ENCODE results near the gene TTLL10.

The TTLL10 gene
- total RNA-seq = 0 to 0.62 (median 0) reads per million in 4 experiments

DNA sequence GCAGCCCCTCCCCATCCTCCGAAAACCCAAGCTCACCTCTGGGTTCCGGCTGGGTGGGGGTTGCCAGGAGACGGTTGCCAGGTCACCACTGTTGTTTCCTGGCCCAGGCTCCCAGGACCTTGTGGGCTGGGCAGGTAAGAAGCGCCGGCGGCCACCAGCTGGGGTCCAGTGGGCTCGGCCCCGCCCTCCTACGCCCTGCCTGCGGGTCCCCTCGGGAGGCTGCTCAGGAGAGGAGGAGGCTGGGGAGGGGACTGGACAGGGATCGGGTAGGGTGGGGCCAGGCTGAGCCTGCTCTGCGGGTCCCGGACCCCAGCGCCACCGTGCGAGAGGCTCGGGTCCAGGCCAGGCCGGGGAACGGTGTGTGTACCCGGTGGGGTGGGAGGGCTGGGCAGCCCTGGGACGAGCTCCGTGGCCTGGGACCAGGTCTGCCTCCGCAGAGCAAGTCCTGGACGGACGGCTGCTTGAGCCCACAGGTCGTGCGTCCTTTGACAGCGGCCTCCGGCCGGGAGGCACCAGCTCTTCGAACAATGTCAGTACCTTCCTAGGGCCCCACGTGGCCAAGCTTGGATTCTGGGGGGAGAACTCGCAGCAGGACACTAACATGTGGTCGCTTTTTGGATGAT, at the start of gene TTLL10:
TSS of gene TTLL10 (plus strand) at position 88 of the 623 bp plus-strand sequence. CDS start 5,336 bp downstream, outside the sequence.
- DNase-seq = no peak

- DNase-seq = no peak
These were observed 49.2 kb upstream of the TTLL10 start for GRCh38 chr1:1124508-1124785.

DNA sequence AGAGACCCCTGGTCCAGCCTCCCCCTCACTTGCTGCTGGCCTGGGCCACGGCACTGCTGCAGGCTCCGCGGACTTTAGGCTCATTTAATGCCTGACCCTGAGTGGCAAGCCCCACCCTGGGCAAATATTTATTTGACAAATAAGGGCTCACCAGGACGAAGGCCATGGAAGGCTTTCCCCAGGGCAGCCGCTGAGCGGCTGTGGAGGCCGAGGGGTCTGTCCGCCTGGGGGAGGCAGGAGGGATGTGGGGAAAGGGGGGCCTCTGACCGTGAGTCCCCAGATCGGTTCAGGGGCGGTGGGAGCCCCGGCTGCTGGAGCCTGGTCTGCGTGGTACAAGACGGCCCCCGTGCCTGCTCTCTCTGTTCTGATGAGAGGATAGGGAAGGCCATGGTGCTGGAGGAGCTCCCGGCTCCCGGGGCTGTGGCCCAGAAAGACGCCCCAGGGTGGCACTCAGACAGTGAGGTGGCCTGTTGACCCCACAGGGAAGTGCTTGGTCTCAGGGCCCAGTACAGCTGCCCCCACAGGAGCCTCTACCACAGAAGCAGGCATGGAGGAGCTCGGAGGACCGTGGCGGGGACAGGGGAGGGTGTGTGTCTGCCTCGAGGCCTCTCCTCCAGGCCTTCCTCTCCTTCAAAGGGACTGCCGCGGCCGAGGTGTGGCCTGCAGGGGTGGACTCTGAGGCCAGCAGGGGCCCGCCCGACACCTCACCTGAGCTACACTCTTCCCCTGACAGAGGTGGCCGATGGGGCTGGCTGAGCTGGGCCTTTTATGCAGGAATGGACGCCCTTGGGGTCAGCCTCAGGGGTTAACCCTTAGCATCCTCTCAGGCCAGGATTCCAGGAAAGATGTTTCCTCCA, 48.7 kb upstream of the TTLL10 start:
- no peak for DNase-seq

DNA sequence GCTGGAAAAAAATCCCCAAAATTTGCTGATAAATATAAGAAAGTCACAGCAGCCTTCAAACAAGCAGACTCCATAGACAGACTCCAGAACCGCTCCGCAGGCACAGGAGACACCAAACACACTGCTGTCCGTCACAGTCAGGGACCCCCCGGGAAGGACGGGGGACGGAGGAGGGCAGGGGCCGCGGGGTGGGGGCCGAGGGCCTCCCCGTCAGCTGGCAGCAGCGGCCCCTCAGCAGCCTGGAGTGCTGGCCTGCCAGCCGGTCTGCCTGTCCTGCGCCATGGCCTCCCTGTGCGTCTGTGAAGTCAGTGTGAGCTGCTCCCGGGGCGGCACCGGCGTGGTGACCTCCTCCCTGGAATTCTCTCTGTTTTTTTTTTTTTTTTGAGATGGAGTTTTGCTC, 47.7 kb upstream of the TTLL10 start:
- no peak for DNase-seq

- no peak for DNase-seq
These were observed 45.9 kb upstream of the TTLL10 start for GRCh38 chr1:1127551-1128451.

DNA sequence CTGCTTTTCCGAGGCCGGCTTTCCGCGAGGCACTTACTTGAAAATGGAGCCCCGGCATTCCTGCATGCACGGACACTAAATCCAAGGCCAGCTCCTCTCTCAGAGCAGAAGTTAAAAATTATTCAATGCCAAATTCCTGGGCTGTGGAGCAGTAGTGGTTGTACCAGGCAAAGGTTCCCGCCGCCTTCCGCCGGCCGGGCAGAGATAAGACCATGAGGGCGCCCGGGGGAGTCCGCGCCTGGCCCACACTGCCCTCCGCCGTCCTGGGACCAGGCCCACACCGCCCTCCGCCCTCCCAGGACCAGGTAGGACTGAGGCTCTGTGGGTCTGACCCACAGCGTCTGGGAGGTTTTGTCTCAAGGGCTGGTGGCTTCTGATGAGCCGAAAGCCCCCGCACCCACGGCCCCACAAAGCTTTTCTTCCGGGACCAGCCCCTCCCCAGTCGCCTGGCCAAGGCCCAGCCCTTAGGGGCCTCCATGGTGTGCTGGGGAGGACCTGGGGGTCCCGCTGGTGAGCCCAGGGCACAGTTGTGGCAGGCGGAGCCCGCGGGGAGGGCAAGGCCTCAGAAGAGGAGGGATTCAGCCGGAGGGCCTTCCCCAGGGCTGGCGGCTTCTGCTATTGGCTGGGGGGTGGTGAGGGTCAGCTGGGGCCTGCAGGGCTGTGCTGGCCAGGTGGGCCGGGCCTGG, 45.1 kb upstream of the TTLL10 start:
- no peak for DNase-seq

- no peak for DNase-seq
These were observed 44.3 kb upstream of the TTLL10 start for GRCh38 chr1:1129381-1129821.

GRCh38 chr1:1130206-1131120, 43.2 kb upstream of the TTLL10 start:
- DNase-seq = no peak

DNA sequence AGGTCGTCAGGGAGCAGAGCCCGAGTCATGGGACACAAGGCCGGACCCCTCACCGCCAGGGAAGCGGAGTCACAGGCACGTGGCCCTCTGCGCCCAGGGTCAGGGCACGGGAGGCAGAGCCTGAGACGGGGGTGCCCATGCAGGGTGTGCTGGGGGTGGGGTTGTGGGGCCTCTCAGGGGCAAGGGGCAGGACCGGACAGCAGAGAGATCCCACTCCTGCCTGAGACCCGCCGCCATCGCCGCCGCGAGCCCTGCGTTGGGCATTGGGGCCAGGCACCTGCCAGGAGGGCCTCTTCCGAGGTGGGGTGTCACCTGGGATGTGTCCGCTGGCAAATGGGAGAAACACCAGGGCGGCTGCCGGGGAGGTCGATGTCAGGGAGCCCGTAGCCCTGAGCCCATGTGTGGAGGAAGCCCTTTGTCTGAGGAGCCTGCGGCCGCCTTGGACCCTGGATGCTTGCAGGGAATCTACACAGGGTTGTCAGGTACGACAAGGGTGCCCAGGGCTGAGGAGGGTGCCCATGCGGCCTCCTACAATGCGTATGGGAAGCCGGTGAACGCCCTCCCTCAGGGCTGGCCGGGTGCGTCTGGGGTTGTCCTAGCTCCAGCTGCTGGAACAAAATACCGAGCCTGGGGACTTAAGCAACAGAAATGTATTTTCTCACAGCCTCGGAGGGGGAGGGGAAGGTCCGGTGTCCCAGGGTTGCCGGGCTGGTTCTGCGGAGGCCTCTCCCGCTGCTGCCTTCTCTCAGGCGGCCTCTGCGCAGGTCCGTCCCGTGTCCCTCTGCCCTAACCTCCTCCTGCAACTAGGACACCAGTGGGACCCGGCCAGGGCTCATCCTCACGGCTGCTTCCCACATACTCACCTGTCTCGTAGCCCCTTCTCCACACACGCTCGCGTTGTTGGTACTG, 41.4 kb upstream of the TTLL10 start:
- no peak for DNase-seq

DNA sequence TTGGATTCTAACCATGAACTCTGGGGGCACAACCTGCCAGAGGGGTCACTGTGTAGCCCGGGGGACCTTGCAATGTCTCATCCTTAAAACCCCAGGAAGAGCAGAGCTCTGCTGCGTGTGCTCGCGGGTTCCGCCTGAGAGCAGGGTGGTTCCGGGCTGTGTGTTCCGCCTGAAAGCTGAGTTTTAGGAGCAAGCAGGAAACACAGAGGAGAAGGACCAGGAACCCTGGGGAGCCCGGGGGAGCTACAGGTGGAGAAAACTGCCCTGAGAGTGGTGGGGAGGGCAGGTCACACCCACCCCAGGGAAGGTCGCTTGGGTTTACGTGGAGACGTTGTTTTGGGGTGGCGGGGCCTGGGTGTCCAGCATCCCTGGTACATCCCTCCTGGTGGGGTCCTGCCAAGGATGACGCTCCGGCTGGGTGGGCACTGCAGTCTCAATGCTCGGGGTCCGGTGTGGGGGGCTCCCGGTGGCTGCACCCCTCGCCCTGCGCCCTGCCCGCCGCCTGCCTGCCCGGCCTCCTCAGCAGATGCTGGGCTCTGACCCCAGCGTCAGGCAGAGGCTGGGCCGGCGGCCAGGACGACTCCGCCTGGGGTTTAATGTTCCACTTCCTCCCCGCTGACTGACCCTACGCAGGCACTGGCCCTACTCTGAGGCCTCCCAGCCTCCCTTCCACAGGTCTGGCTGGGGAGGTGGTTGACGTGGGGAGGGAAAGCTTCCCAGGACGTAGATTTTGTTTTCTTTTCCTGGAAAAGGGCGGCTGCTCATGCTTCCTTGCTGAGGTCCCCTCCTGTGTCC, 40.5 kb upstream of the TTLL10 start:
- no peak for DNase-seq

GRCh38 chr1:1134300-1134970, 39.2 kb upstream of the TTLL10 start:
- DNase-seq = no peak

GRCh38 chr1:1135339-1136136, 38.1 kb upstream of the TTLL10 start:
- DNase-seq = no peak

- no peak for DNase-seq
These were observed 37.0 kb upstream of the TTLL10 start for GRCh38 chr1:1136547-1137230.

GRCh38 chr1:1137256-1138045, 36.2 kb upstream of the TTLL10 start:
- peak; percentile 45 for DNase-seq

DNA sequence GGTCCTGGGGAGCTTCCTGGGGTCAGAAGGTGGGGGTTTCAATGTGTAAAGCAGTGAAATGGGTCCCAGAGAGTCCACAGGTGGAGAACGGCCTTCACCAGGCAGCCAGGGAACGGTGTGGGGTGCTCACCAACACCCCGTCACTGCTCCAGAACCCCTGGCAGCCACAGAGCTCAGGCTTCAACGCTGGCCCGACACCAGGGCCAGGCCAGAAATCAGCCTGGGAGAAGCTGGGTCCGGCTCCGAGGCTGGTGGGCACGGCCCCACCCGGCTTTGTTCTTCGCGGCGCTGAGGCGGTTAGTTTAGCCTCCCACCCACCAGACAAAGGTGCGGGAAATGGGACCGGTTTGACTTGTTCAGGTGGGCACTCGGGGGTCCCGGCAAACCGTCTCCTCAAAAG, 33.0 kb upstream of the TTLL10 start:
- DNase-seq = no peak

DNA sequence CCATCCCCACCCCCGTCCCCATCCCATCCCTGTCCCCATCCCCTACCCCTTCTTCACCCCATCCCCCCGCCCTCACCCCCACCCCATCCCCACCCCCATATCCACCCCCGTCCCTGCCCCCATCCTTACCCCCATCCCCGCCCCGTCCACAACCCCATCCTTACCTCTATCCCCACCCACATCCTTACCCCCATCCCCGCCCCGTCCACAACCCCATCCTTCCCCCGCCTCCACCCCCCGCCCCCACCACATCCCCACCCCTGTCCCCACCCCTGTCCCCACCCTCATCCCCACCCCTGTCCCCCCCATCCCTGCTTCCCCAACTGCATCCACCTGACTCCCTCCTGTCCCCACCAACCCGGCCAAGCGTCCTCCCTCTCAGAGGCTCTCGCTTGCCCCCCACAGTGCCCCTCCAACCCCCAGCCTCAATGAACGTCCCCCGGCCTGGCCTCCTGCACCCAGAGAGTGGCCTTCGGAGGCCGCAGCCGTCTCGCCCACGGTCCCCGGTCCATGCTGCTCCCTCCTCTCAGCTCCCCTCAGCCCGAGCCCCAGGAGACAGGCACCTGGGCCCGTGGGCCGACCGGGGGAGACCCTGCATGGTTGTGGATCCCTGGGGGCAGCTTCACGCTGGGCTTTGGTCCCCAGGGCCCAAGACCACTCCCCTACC, 32.3 kb upstream of the TTLL10 start:
- no peak for DNase-seq
